T47D (cell line): ENCODE results near the gene SSH2.
"Not testable (repeated sequence)": the region's sequence is repeated elsewhere in the genome, so short reads cannot be mapped to it uniquely, and the experiment has no call there.

ENCODE experiments used
- DNase-seq, 2 experiments: peaks; one replicate each; pipeline versions ENCODE4 v3.0.0 to v3.0.0-alpha.2; 2011 to 2012; ENCODE audit warnings: low read depth in 1 of 2, low spot score in 1 of 2
- JUND ChIP-seq: IDR thresholded peaks from 2 replicates; pipeline ENCODE4 v1.6.1; 2012; ENCODE audit warnings: low read depth
- in situ Hi-C: cut with HindIII; loops from 2 replicates; pipeline ENCODE4 v1.10.0; 2016; ENCODE audit warnings: low sequenced_read_pairs, low pct_unique_long_range_greater_than_20kb

SSH2 gene

GRCh38 chr17:29862127-29862526, 67.9 kb downstream of the SSH2 start:
- in situ Hi-C loops, result no loop called here
- DNase-seq, result no peak
- TF ChIP-seq JUND, result no peak

- DNase-seq, in situ Hi-C loops: not testable (repeated sequence)
Observed at GRCh38 chr17:29859445-29859844, 70.6 kb downstream of the SSH2 start.

GRCh38 chr17:29857823-29858222, 72.2 kb downstream of the SSH2 start:
- DNase-seq, result no peak
- no peak for TF ChIP-seq JUND
- in situ Hi-C loops, result no loop called here

GRCh38 chr17:29857105-29857504, 72.9 kb downstream of the SSH2 start:
- DNase-seq, in situ Hi-C loops: not testable (repeated sequence)

- TF ChIP-seq JUND, result no peak
- in situ Hi-C loops, result no loop called here
- no peak for DNase-seq
Observed at GRCh38 chr17:29855686-29856085, 74.3 kb downstream of the SSH2 start.

- DNase-seq, result no peak
- in situ Hi-C loops, result no loop called here
- TF ChIP-seq JUND, result no peak
Observed at GRCh38 chr17:29848737-29849136, 81.3 kb downstream of the SSH2 start.

GRCh38 chr17:29847527-29848400, 82.3 kb downstream of the SSH2 start:
- no peak for TF ChIP-seq JUND
- no peak for DNase-seq
- in situ Hi-C loops, result no loop called here

- in situ Hi-C loops, result no loop called here
- DNase-seq, result no peak
- no peak for TF ChIP-seq JUND
Observed at GRCh38 chr17:29847118-29847517, 82.9 kb downstream of the SSH2 start.

- in situ Hi-C loops, result no loop called here
- no peak for TF ChIP-seq JUND
- no peak for DNase-seq
Observed at GRCh38 chr17:29846298-29846697, 83.7 kb downstream of the SSH2 start.

GRCh38 chr17:29844339-29845048, 85.5 kb downstream of the SSH2 start:
- TF ChIP-seq JUND, result no peak
- in situ Hi-C loops, result no loop called here
- DNase-seq, result no peak

GRCh38 chr17:29840884-29841283, 89.1 kb downstream of the SSH2 start:
- no peak for DNase-seq
- in situ Hi-C loops, result no loop called here
- TF ChIP-seq JUND, result no peak

- in situ Hi-C loops, result no loop called here
- no peak for DNase-seq
- no peak for TF ChIP-seq JUND
Observed at GRCh38 chr17:29839656-29840055, 90.4 kb downstream of the SSH2 start.

GRCh38 chr17:29838961-29839360, 91.1 kb downstream of the SSH2 start:
- in situ Hi-C loops, result no loop called here
- peak in 1 of 2 experiments; percentile 19 for DNase-seq
- TF ChIP-seq JUND, result no peak
